ENCODE results near the gene C9orf153. TPM values are rescaled to one million over a fixed set of nuclear protein-coding genes. Genes with fewer than 3 reads are reported as not detected.

The C9orf153 gene
- not detected in 2 replicates for total RNA-seq (2012; rRNA removed)
- not detected in 2 replicates for polyA plus RNA-seq (2012; rRNA removed)
- not detected in 2 replicates for polyA plus RNA-seq (2012; cell fraction: cytosol; rRNA removed)
- polyA plus RNA-seq (2012; cell fraction: nucleus; rRNA removed; ENCODE audit: low replicate concordance), result 0.07 TPM in 1 of 2 replicates, not detected in the other
- Bru-seq, nascent RNA, result percentile 40 among the genes with signal in this experiment
- percentile 68 among the genes with signal in this experiment for BruChase-seq, experiment 1, labeled RNA remaining after a 6-hour chase
- percentile 62 among the genes with signal in this experiment for BruChase-seq, experiment 2, labeled RNA remaining after a 2-hour chase
- long read RNA-seq, result 0 reads

DNA sequence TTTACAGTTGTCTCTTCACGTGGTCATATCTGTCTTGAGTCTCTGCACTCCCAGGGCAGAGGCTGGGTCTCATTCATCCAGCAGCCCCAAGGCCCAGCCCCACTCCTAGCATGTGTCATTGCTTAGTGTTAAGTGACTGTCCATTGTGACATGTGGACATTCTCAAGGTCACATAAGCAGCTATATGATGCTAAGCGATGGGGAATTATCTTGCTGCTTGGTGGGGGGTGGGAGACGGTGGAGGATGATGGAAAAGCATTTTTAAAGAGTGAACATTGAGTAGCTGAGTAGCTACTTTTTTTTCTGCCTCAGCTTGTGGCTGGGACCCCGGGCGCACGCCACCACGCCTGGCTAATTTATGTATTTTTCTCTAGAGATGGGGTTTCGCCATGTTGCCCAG, at the start of gene C9orf153:
C9orf153 (minus strand) TSS at position 101 of the 400 bp plus-strand sequence. CDS start 30,054 bp downstream, outside the sequence.
- H3K9ac ChIP-seq (ENCODE audit: low read depth, low read length), result no peak within 1 kb of the TSS
- H3K14ac ChIP-seq (replicated peaks; ENCODE audit: low read depth, low read length), result no peak within 1 kb of the TSS
- ATAC-seq (ENCODE audit: low read depth), result no peak
- H4K5ac ChIP-seq (ENCODE audit: low read depth, low read length), result no peak within 1 kb of the TSS
- H3K18ac ChIP-seq (ENCODE audit: low read depth, low read length), result no peak within 1 kb of the TSS
- no peak within 1 kb of the TSS for H3K4ac ChIP-seq (ENCODE audit: low read depth, low read length)
- peaks cover 13% of the 10 kb centered on the region for H3K36me3 ChIP-seq (ENCODE audit: control insufficient read depth, insufficient read depth, low read length)
- H3K4me3 ChIP-seq (ENCODE audit: insufficient read depth, low read depth, low read length), result no peak within 1 kb of the TSS
- peaks cover 4% of the 10 kb centered on the region; the same call in 1 of the 2 replicates for H3K4me1 ChIP-seq (ENCODE audit: control insufficient read depth, insufficient read depth, low read length)
- H2BK5ac ChIP-seq (ENCODE audit: low read depth, low read length, poor library complexity, severe bottlenecking), result no peak within 1 kb of the TSS
- H2BK15ac ChIP-seq (ENCODE audit: low read depth, low read length), result no peak within 1 kb of the TSS
- WGBS, 2 experiments (ENCODE audit: extremely low coverage in 2 of 2, insufficient read length in 1 of 2), result 82% methylated on average over 2 of the region's 8 CpGs; no CpG with 5 or more reads in 1 of the 2 experiments
- H3K56ac ChIP-seq (ENCODE audit: extremely low read depth, insufficient read depth, low read length), result no peak within 1 kb of the TSS
- no peaks in the 10 kb centered on the region for H3K9me3 ChIP-seq (ENCODE audit: control insufficient read depth, insufficient read depth, low read length)
- no peaks in the 10 kb centered on the region for H4K20me1 ChIP-seq (ENCODE audit: insufficient read depth, low read length)
- H3K23ac ChIP-seq (ENCODE audit: low read depth, low read length), result no peak within 1 kb of the TSS
- in situ Hi-C loops (cut with MboI; ENCODE audit: low sequenced_read_pairs), result no loop called here
- peaks cover 19% of the 10 kb centered on the region; the same call in 1 of the 2 replicates for H3K9me1 ChIP-seq (ENCODE audit: insufficient read depth, low read length)
- dilution Hi-C loops (cut with HindIII; ENCODE audit: low sequenced_read_pairs, unreplicated experiment), result no loop called here
- no TSS peak for BruUV-seq (replicated peaks)
- H2AK5ac ChIP-seq (ENCODE audit: low read depth, low read length), result no peak within 1 kb of the TSS
- ChIA-PET POLR2A (ENCODE audit: unreplicated experiment) (interaction anchor here (0.5 kb wide), 1 partner anchor 45 kb away, joined by 6 read pairs; no protein-coding TSS in a partner anchor), CTCF (no interaction called here)
- peaks cover 0 to 10% of the 10 kb centered on the region in 2 experiments; a peak in 3 of 4 replicates for H3K79me1 ChIP-seq (ENCODE audit: low read depth in 1 of 2, low read length in 2 of 2)
- no peak within 1 kb of the TSS for H3K27ac ChIP-seq (ENCODE audit: insufficient read depth, low read length)
- intact Hi-C loops (cut with micrococcal nuclease), result no loop called here
- no peaks in the 10 kb centered on the region for H3K27me3 ChIP-seq (ENCODE audit: control insufficient read depth, insufficient read depth, low read length)
- H2BK20ac ChIP-seq (ENCODE audit: low read depth, low read length), result no peak within 1 kb of the TSS
- no peak within 1 kb of the TSS for H3K4me2 ChIP-seq (ENCODE audit: low read depth, low read length)
- H2AFZ ChIP-seq (replicated peaks; ENCODE audit: low read length, poor library complexity), result no peak within 1 kb of the TSS
- no peak for DNase-seq
- no peak within 1 kb of the TSS for H2BK120ac ChIP-seq (ENCODE audit: low read depth, low read length)
- no peak within 1 kb of the TSS for H4K8ac ChIP-seq (ENCODE audit: low read depth in 2 of 2, low read length in 2 of 2)
- no peak within 1 kb of the TSS for H4K91ac ChIP-seq (ENCODE audit: insufficient read depth, low read depth, low read length)
- H2AK9ac ChIP-seq (replicated peaks; ENCODE audit: low read depth, low read length, poor library complexity), result no peak within 1 kb of the TSS
- no peak for TF ChIP-seq SMC3 (IDR thresholded peaks at IDR 0.05; ENCODE audit: low read depth, low read length)
- TF ChIP-seq BHLHE40 (IDR thresholded peaks at IDR 0.05; ENCODE audit: low read depth, low read length), result no peak
- no peak for TF ChIP-seq FOS (IDR thresholded peaks at IDR 0.05; ENCODE audit: low read depth, low read length)
- TF ChIP-seq MAFK (IDR thresholded peaks at IDR 0.05; ENCODE audit: low read depth, low read length), result no peak
- TF ChIP-seq NFE2L2 (IDR thresholded peaks at IDR 0.05; ENCODE audit: low read depth, low read length), result no peak
- TF ChIP-seq CHD1 (IDR thresholded peaks at IDR 0.05; ENCODE audit: low read depth, low read length), result no peak
- TF ChIP-seq POLR2A (IDR thresholded peaks at IDR 0.05; ENCODE audit: low read depth, low read length), result no peak
- no peak for TF ChIP-seq RCOR1 (IDR thresholded peaks at IDR 0.05; ENCODE audit: insufficient replicate concordance, low read length)
- TF ChIP-seq RAD21 (IDR thresholded peaks at IDR 0.05; ENCODE audit: low read length), result no peak
- no peak for TF ChIP-seq USF2 (IDR thresholded peaks at IDR 0.05; ENCODE audit: low read depth, low read length)
- TF ChIP-seq CEBPB (IDR thresholded peaks at IDR 0.05; ENCODE audit: low read depth, low read length), result no peak
- no peak for TF ChIP-seq ELK1 (IDR thresholded peaks at IDR 0.05; ENCODE audit: borderline replicate concordance, low read depth, low read length)
- TF ChIP-seq MAZ (IDR thresholded peaks at IDR 0.05; ENCODE audit: borderline replicate concordance, low read depth, low read length), result no peak
- no peak for TF ChIP-seq RFX5 (IDR thresholded peaks at IDR 0.05; ENCODE audit: low read depth, low read length)
- no peak for TF ChIP-seq MXI1 (IDR thresholded peaks at IDR 0.05; ENCODE audit: borderline replicate concordance, low read depth, low read length)

Data from IMR-90 (cell line).